BLaER1 (cell line): ENCODE measurements around the gene ACSS3.
"Not testable (repeated sequence)": the region's sequence is repeated elsewhere in the genome, so short reads cannot be mapped to it uniquely, and the experiment has no call there.

Source experiments
- H3K27ac ChIP-seq: shearing (Covaris generic); formaldehyde crosslinking; 2 replicates; pipeline ENCODE4 v1.8.1; 2022
- H3K27me3 ChIP-seq: shearing (Covaris generic); formaldehyde crosslinking; 2 replicates; pipeline ENCODE4 v1.8.1; 2022
- H3K36me3 ChIP-seq: shearing (Covaris generic); formaldehyde crosslinking; 2 replicates; pipeline ENCODE4 v1.8.1; 2022
- H3K4me1 ChIP-seq: shearing (Covaris generic); formaldehyde crosslinking; 2 replicates; pipeline ENCODE4 v1.8.1; 2022
- H3K4me2 ChIP-seq: shearing (Covaris generic); formaldehyde crosslinking; 2 replicates; pipeline ENCODE4 v1.8.1; 2022
- H3K4me3 ChIP-seq: shearing (Covaris generic); formaldehyde crosslinking; 2 replicates; pipeline ENCODE4 v1.8.1; 2022
- H3K9ac ChIP-seq: shearing (Covaris generic); formaldehyde crosslinking; 2 replicates; pipeline ENCODE4 v1.8.1; 2022
- H3K9me3 ChIP-seq: shearing (Covaris generic); formaldehyde crosslinking; 2 replicates; pipeline ENCODE4 v1.8.1; 2022
- H4K20me1 ChIP-seq: shearing (Covaris generic); formaldehyde crosslinking; 2 replicates; pipeline ENCODE4 v1.8.1; 2022
- Cebpa-rat ChIP-seq: shearing (Covaris generic); IDR thresholded peaks from 2 replicates; pipeline ENCODE4 v1.8.1; 2022

ACSS3 gene

DNA sequence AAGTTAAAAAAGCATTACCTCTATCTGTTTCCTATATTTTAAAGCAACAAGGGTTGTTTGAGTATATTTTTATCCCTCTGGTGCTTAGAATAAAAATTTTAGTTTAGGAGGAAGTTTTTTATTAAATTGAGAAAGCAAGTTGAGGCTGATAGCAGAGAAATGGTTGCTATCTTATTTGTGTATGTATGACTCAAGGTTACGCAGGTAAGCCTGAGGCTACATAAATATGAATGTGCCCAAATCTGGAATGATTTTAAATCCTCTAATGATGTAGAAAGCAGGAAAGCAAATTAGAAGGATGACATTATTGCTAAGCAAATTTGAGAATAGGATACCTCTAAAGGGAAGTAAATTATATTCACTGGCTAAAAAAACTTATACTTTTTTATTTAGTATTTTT is 109.8 kb downstream of the ACSS3 start:
- H3K27me3 ChIP-seq = no peaks in the 10 kb centered on the region
- no peak overlapping the region for H3K4me2 ChIP-seq
- no peak overlapping the region for H3K27ac ChIP-seq
- no peaks in the 10 kb centered on the region for H3K36me3 ChIP-seq
- TF ChIP-seq Cebpa-rat = no peak
- no peaks in the 10 kb centered on the region for H3K9me3 ChIP-seq
- H3K4me3 ChIP-seq = no peak overlapping the region
- no peaks in the 10 kb centered on the region for H3K4me1 ChIP-seq
- no peak overlapping the region for H3K9ac ChIP-seq
- no peaks in the 10 kb centered on the region for H4K20me1 ChIP-seq

DNA sequence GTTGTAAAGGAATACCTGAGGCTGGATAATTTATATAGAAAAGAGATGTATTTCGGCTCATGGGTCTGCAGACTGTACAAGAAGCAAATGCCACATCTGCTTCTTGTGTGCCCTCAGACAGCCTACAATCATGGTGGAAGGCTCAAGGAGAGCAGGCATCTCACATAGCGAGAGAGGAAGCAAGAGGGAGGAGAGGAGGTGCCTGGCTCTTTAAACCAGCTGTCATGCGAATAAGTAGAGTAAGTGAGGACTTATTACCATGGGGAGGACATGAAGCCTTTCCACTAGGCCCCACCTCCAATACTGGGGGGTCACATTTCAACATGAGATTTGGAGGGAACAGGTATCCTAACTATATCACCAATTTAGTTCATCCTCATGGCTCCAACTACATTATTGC is 118.7 kb downstream of the ACSS3 start:
- H3K4me1 ChIP-seq = no peaks in the 10 kb centered on the region
- H3K27me3 ChIP-seq = no peaks in the 10 kb centered on the region
- TF ChIP-seq Cebpa-rat = no peak
- H3K27ac ChIP-seq = no peak overlapping the region
- H3K36me3 ChIP-seq = no peaks in the 10 kb centered on the region
- H3K4me2 ChIP-seq = no peak overlapping the region
- H3K9me3 ChIP-seq = no peaks in the 10 kb centered on the region
- no peak overlapping the region for H3K9ac ChIP-seq
- no peak overlapping the region for H3K4me3 ChIP-seq
- H4K20me1 ChIP-seq = no peaks in the 10 kb centered on the region

DNA sequence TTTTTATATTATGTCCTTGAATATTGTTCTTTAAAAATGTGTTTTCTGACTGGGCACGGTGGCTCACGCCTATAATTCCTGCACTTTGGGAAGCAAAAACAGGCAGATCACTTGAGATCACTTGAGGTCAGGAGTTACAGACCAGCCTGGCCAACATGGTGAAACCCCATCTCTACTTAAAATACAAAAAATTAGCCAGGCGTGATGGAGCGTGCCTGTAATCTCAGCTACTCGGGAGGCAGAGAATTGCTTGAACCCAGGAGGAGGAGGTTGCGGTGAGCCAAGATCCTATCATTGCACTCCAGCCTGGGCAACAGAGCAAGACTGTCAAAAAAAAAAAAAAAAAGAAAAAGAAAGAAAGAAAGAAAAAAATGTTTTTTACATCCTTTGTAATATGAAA is 122.7 kb downstream of the ACSS3 start:
- H3K9ac ChIP-seq, H3K4me3 ChIP-seq, H3K9me3 ChIP-seq, H3K4me2 ChIP-seq, H3K27me3 ChIP-seq, H4K20me1 ChIP-seq, H3K4me1 ChIP-seq, H3K27ac ChIP-seq, H3K36me3 ChIP-seq: not testable (repeated sequence)

DNA sequence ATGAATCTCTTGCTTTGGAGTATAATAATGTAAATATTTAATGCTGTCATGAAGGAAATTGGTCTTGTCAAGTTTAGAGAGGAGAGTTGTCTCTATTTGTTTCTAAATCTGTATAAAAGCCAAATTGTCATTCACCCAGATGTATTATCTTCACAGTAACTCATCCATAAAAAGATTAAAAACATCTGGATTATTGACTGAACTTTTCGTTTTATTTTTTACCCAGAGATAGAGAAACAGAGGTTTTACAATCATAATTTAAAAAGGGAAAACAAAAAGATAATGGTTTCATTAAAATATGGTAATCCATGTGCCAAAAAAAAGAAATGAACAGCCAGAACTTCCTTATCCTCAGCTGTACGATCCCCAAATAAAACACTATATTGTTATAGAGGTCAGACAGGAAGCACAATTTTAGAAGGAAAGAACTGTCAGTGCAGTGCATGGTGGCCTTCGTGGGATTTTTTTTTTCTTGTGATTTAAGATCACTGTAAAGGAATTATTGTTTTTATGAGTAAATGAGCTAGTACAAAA is 125.9 kb downstream of the ACSS3 start:
- H3K4me1 ChIP-seq = peaks cover 7% of the 10 kb centered on the region; the same call in 1 of the 2 replicates
- no peaks in the 10 kb centered on the region for H3K27me3 ChIP-seq
- no peaks in the 10 kb centered on the region for H4K20me1 ChIP-seq
- no peak overlapping the region for H3K27ac ChIP-seq
- H3K36me3 ChIP-seq = no peaks in the 10 kb centered on the region
- peak overlapping the region; percentile 41 for H3K4me2 ChIP-seq
- no peak overlapping the region for H3K4me3 ChIP-seq
- H3K9me3 ChIP-seq = no peaks in the 10 kb centered on the region
- TF ChIP-seq Cebpa-rat = no peak
- H3K9ac ChIP-seq = no peak overlapping the region

GRCh38 chr12:81205416-81205815 is 127.5 kb downstream of the ACSS3 start:
- Histone ChIP-seq H3K36me3 (no peaks in the 10 kb centered on the region), H3K4me3 (no peak overlapping the region), H3K9ac (no peak overlapping the region), H4K20me1 (no peaks in the 10 kb centered on the region), H3K9me3 (no peaks in the 10 kb centered on the region), H3K27ac (no peak overlapping the region), H3K4me2 (no peak overlapping the region), H3K4me1 (peaks cover 7% of the 10 kb centered on the region; the same call in 1 of the 2 replicates), H3K27me3 (no peaks in the 10 kb centered on the region)
- TF ChIP-seq Cebpa-rat = no peak

DNA sequence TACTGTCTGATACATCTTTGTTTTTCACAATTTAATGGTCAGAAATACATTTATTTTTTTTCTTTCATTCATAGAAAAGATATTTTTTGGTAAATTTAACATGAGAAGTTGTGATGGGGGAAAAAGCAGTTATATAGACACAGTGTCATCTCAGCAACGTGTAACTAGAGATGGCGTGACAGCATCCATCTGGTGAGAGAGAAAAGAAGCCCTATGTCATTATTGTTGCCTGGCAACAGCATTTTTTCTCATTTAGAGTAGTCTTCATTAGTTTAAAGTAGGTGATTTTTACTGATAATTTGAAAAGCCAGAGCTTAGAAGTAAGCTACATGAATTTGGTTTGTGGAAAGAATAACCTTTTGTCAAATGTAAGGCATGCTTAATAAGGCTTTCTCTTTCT is 128.6 kb downstream of the ACSS3 start:
- TF ChIP-seq Cebpa-rat = no peak
- H3K36me3 ChIP-seq = no peaks in the 10 kb centered on the region
- no peaks in the 10 kb centered on the region for H3K27me3 ChIP-seq
- peaks cover 7% of the 10 kb centered on the region; the same call in 1 of the 2 replicates for H3K4me1 ChIP-seq
- no peak overlapping the region for H3K27ac ChIP-seq
- H3K4me2 ChIP-seq = no peak overlapping the region
- H3K9ac ChIP-seq = no peak overlapping the region
- H3K4me3 ChIP-seq = no peak overlapping the region
- no peaks in the 10 kb centered on the region for H4K20me1 ChIP-seq
- H3K9me3 ChIP-seq = no peaks in the 10 kb centered on the region

GRCh38 chr12:81207173-81207572 is 129.3 kb downstream of the ACSS3 start:
- no peak for TF ChIP-seq Cebpa-rat
- Histone ChIP-seq H3K9me3 (no peaks in the 10 kb centered on the region), H3K27ac (no peak overlapping the region), H3K27me3 (no peaks in the 10 kb centered on the region), H3K4me2 (no peak overlapping the region), H3K4me1 (peaks cover 7% of the 10 kb centered on the region; the same call in 1 of the 2 replicates), H3K36me3 (no peaks in the 10 kb centered on the region), H3K9ac (no peak overlapping the region), H3K4me3 (no peak overlapping the region), H4K20me1 (no peaks in the 10 kb centered on the region)

DNA sequence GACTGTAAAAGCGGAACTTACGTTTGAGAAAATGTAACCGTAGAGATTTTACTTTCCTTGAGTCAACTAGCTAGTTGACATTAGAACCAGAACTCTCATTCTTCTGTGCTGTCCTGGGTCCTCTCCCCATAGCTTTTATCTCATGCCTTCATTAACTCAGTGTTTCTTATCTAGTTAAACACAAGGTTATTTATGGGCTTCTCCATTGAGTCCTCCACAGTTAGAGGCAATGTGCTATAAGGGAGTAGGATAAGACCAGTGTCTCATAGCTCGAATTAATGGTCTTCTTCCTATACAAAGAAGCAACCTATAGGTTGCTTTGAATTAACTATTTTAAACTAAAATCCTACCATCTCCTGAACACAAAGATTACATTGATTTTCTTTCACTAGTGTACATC is 129.8 kb downstream of the ACSS3 start:
- no peak for TF ChIP-seq Cebpa-rat
- peaks cover 7% of the 10 kb centered on the region; the same call in 1 of the 2 replicates for H3K4me1 ChIP-seq
- H3K9ac ChIP-seq = no peak overlapping the region
- no peak overlapping the region for H3K4me3 ChIP-seq
- no peaks in the 10 kb centered on the region for H3K9me3 ChIP-seq
- H3K27ac ChIP-seq = no peak overlapping the region
- H3K4me2 ChIP-seq = no peak overlapping the region
- H3K27me3 ChIP-seq = no peaks in the 10 kb centered on the region
- H3K36me3 ChIP-seq = no peaks in the 10 kb centered on the region
- H4K20me1 ChIP-seq = no peaks in the 10 kb centered on the region

DNA sequence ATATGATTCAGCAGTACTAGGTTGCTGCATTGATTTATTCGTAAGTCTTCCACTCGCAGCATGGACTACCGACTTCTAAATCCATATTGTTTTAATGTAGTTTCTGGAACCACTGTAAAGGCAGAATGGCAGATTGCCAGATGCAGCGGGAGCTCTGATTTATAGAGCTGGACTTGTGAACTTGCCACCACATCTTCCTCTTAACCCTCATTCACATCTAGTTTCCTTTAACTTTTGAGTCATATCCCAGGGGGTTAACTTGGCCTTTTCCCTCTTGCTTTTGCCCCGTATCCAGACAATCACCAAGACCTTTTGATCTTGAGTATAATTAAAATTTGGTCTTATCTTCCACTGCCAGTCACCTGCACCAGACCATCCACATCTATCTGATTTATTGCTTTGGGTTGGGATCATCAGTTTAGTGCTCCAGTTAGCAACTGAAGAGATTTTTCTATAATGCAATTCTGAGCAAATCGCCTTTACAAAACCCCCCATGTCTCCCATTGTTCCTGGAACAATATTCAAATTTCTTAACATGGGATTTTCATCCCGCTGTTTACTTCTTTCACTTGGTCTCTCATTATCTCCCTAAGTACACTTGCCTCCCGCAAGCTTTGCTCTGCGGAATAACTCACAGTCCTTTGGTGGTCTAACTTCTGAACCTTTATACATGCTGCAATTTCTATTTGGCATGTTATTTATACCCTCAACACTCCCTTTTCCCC is 130.5 kb downstream of the ACSS3 start:
- Histone ChIP-seq H3K9me3 (no peaks in the 10 kb centered on the region), H3K27me3 (no peaks in the 10 kb centered on the region), H3K9ac (no peak overlapping the region), H3K4me2 (no peak overlapping the region), H3K4me3 (no peak overlapping the region), H3K4me1 (peaks cover 7% of the 10 kb centered on the region; the same call in 1 of the 2 replicates), H3K36me3 (no peaks in the 10 kb centered on the region), H3K27ac (no peak overlapping the region), H4K20me1 (no peaks in the 10 kb centered on the region)
- no peak for TF ChIP-seq Cebpa-rat

GRCh38 chr12:81209012-81209411 is 131.1 kb downstream of the ACSS3 start:
- Histone ChIP-seq H3K9me3 (no peaks in the 10 kb centered on the region), H4K20me1 (no peaks in the 10 kb centered on the region), H3K27ac (no peak overlapping the region), H3K27me3 (no peaks in the 10 kb centered on the region), H3K4me3 (no peak overlapping the region), H3K9ac (no peak overlapping the region), H3K36me3 (no peaks in the 10 kb centered on the region), H3K4me1 (peaks cover under 1% of the 10 kb centered on the region; the same call in 1 of the 2 replicates), H3K4me2 (no peak overlapping the region)
- no peak for TF ChIP-seq Cebpa-rat

- not testable (repeated sequence) for H3K9ac ChIP-seq, H3K4me1 ChIP-seq, H3K4me3 ChIP-seq, H3K27ac ChIP-seq, H3K36me3 ChIP-seq, H3K9me3 ChIP-seq, H3K4me2 ChIP-seq, H4K20me1 ChIP-seq, H3K27me3 ChIP-seq
Observed at GRCh38 chr12:81209772-81210225, 131.9 kb downstream of the ACSS3 start.
